Natural killer cell (primary cell): ENCODE measurements around the gene CACNA1C. TPM values are rescaled to one million over a fixed set of nuclear protein-coding genes. Genes with fewer than 3 reads are reported as not detected.

ENCODE experiments used
- ATAC-seq, 3 donors: fragments of 150-1000 bp in 2 of 3; fragments of 200-7000 bp in 1 of 3; cut with Tn5 transposase; 1 replicate in 1 of 3; 2 replicates in 2 of 3; pipeline ENCODE4 v1.10.0; 2021; ENCODE audit warnings: mild to moderate bottlenecking in 2 of 3, moderate library complexity in 2 of 3
- DNase-seq, 2 donors: peaks; one replicate each; pipeline versions ENCODE4 v3.0.0 to v3.0.0-alpha.2; 2013 to 2021; ENCODE audit warnings: mixed read lengths in 1 of 2
- H3K27ac ChIP-seq: one replicate; pipeline ENCODE4 v1.5.1; 2013; ENCODE audit warnings: mild to moderate bottlenecking, low read length
- H3K27me3 ChIP-seq: one replicate; pipeline ENCODE4 v1.6.1; 2013; ENCODE audit warnings: low read length; ENCODE audit not compliant: control insufficient read depth, insufficient read depth
- H3K36me3 ChIP-seq: one replicate; pipeline ENCODE4 v1.6.1; 2013; ENCODE audit warnings: low read length; ENCODE audit not compliant: control insufficient read depth, insufficient read depth
- H3K4me1 ChIP-seq: one replicate; pipeline ENCODE4 v1.6.1; 2013; ENCODE audit warnings: low read length; ENCODE audit not compliant: control insufficient read depth, insufficient read depth
- H3K4me3 ChIP-seq: one replicate; pipeline ENCODE4 v1.5.1; 2013; ENCODE audit warnings: low read length
- H3K9me3 ChIP-seq: one replicate; pipeline ENCODE4 v1.6.1; 2013; ENCODE audit warnings: low read length; ENCODE audit not compliant: control insufficient read depth, insufficient read depth
- H3K27ac Mint-ChIP-seq, 2 donors: one replicate each; pipeline ENCODE4 v1.8.0; 2022; ENCODE audit warnings: mild to moderate bottlenecking in 2 of 2, mixed read lengths in 2 of 2, moderate library complexity in 1 of 2
- H3K27me3 Mint-ChIP-seq, 2 donors: one replicate each; pipeline ENCODE4 v1.8.0; 2022; ENCODE audit warnings: low read depth in 2 of 2, mixed read lengths in 2 of 2
- H3K36me3 Mint-ChIP-seq: one replicate; pipeline ENCODE4 v1.8.0; 2022; ENCODE audit warnings: mixed read lengths
- H3K4me1 Mint-ChIP-seq, 2 donors: one replicate each; pipeline ENCODE4 v1.8.0; 2022; ENCODE audit warnings: mixed read lengths in 2 of 2
- H3K4me3 Mint-ChIP-seq: one replicate; pipeline ENCODE4 v1.8.0; 2022; ENCODE audit warnings: mild to moderate bottlenecking, moderate library complexity, mixed read lengths
- H3K9me3 Mint-ChIP-seq, 2 donors: one replicate each; pipeline ENCODE4 v1.8.0; 2022; ENCODE audit warnings: mixed read lengths in 2 of 2
- CTCF ChIP-seq: fragments of 200-600 bp; IDR thresholded peaks from one replicate; pipeline ENCODE4 v1.8.0; 2022; ENCODE audit warnings: antibody characterized with exemption
- WGBS: methylation state at CpG from one replicate; pipeline ENCODE4 v1.1.7; 2013; ENCODE audit warnings: missing lambda C conversion rate; ENCODE audit not compliant: insufficient coverage; 5-methylcytosine and 5-hydroxymethylcytosine counted together
- intact Hi-C: fragments of 100-400 bp; cut with micrococcal nuclease; formaldehyde crosslinking; loops from one replicate; pipeline ENCODE4 v1.14.2; 2022
- total RNA-seq, 4 donors: library from RNA; stranded (reverse); fragments of 120-200 nt in 1 of 4; gene quantifications; one replicate each; pipeline versions ENCODE4 v1.2.3 to v1.2.4, GENCODE V29; 2013 to 2022

Gene CACNA1C
- total RNA-seq, 3 donors from 2014 or later (not counting 1 experiment from before 2014, with no cell fraction given) = 0.07 to 0.35 (median 0.08) TPM

GRCh38 chr12:2374092-2374906, 321.5 kb downstream of the CACNA1C start:
- H3K27ac Mint-ChIP-seq = no peak overlapping the region
- peaks cover 0 to 5% of the 10 kb centered on the region in 2 donors for H3K4me1 Mint-ChIP-seq
- ATAC-seq (no peak), DNase-seq (no peak)
- no peak overlapping the region for H3K4me3 ChIP-seq
- H3K9me3 ChIP-seq = no peaks in the 10 kb centered on the region
- no peak for TF ChIP-seq CTCF
- intact Hi-C loops = no loop called here
- H3K4me1 ChIP-seq = peaks cover 17% of the 10 kb centered on the region
- no peak overlapping the region for H3K27ac ChIP-seq
- 94% methylated on average over 10 of the region's 10 CpGs for WGBS
- H3K4me3 Mint-ChIP-seq = no peak overlapping the region
- no peaks in the 10 kb centered on the region for H3K9me3 Mint-ChIP-seq
- no peaks in the 10 kb centered on the region for H3K27me3 Mint-ChIP-seq
- H3K27me3 ChIP-seq = no peaks in the 10 kb centered on the region
- H3K36me3 Mint-ChIP-seq = no peaks in the 10 kb centered on the region
- H3K36me3 ChIP-seq = no peaks in the 10 kb centered on the region

- H3K36me3 ChIP-seq = no peaks in the 10 kb centered on the region
- ATAC-seq = no peak
- H3K9me3 ChIP-seq = no peaks in the 10 kb centered on the region
- intact Hi-C loops = no loop called here
- Mint-ChIP-seq H3K4me3 (no peak overlapping the region), H3K27me3 (no peaks in the 10 kb centered on the region), H3K27ac (no peak overlapping the region), H3K9me3 (no peaks in the 10 kb centered on the region), H3K4me1 (peaks cover 0 to 5% of the 10 kb centered on the region in 2 donors), H3K36me3 (no peaks in the 10 kb centered on the region)
- H3K27ac ChIP-seq = no peak overlapping the region
- H3K27me3 ChIP-seq = no peaks in the 10 kb centered on the region
- TF ChIP-seq CTCF = no peak
- 70% methylated on average over 3 of the region's 3 CpGs for WGBS
- H3K4me3 ChIP-seq = no peak overlapping the region
- H3K4me1 ChIP-seq = peaks cover 22% of the 10 kb centered on the region
- no peak for DNase-seq
Observed at GRCh38 chr12:2375871-2376270, 323.1 kb downstream of the CACNA1C start.

- Mint-ChIP-seq H3K9me3 (no peaks in the 10 kb centered on the region), H3K4me3 (no peak overlapping the region), H3K27me3 (peaks cover 0 to under 1% of the 10 kb centered on the region in 2 donors), H3K36me3 (no peaks in the 10 kb centered on the region), H3K27ac (no peak overlapping the region), H3K4me1 (peaks cover 0 to 5% of the 10 kb centered on the region in 2 donors)
- ATAC-seq (no peak), DNase-seq (no peak)
- H3K27ac ChIP-seq = no peak overlapping the region
- no peaks in the 10 kb centered on the region for H3K27me3 ChIP-seq
- H3K9me3 ChIP-seq = no peaks in the 10 kb centered on the region
- peaks cover 29% of the 10 kb centered on the region for H3K4me1 ChIP-seq
- 70% methylated on average over 20 of the region's 20 CpGs for WGBS
- no peak for TF ChIP-seq CTCF
- intact Hi-C loops = no loop called here
- no peaks in the 10 kb centered on the region for H3K36me3 ChIP-seq
- no peak overlapping the region for H3K4me3 ChIP-seq
Observed at GRCh38 chr12:2376908-2377657, 324.3 kb downstream of the CACNA1C start.
